Body of pancreas (tissue), 4 donors: Measurements from ENCODE around the gene TFRC.

Experiments used
- CTCF ChIP-seq, 7 experiments: fragments of 450-650 bp in 4 of 7; fragments of 200-600 bp in 3 of 7; sonication (generic) in 3 of 7; IDR thresholded peaks; one replicate each; pipeline ENCODE4 v1.5.1; 2016 to 2019; ENCODE audit warnings: antibody characterized with exemption in 7 of 7
- POLR2A ChIP-seq, 3 donors: fragments of 450-650 bp; IDR thresholded peaks; one replicate each; pipeline ENCODE4 v1.6.1; 2016; ENCODE audit warnings: antibody characterized with exemption in 3 of 3, mild to moderate bottlenecking in 2 of 3

- no peak for TF ChIP-seq POLR2A (IDR thresholded peaks at IDR 0.05)
- TF ChIP-seq CTCF (IDR thresholded peaks at IDR 0.05): no peak
These were observed 26.1 kb downstream of the TFRC start for GRCh38 chr3:196055683-196056270.
